SKM-1 treated with dmso at 0.1 percent for 144 hours (cell line): Measurements from ENCODE around the gene TVP23C.

Experiments
- DNase-seq: peaks from one replicate; lab custom pipeline; 2025; ENCODE audit not compliant: unreplicated experiment; lab: John Stamatoyannopoulos, UW

The TVP23C gene

DNA sequence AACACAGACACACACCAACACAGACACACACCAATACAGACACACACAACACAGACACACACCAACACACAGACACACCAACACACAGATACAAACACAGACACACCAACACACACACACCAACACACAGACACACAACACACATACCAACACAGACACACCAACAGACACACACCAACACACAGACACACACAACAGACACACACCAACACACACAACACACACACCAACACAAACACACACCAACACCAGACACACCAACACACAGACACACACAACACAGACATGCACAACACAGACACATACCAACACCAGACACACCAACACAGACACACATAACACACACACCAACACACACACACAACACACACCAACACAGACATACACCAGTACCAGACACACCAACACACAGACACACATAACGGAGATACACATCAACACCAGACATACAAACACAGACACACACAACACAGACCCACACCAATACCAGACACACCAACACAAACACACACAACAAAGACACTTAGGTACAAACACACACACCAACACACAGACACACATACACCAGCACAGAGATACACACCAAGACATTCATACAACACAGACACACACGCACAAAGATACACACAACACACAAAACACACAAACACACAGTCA lies 98.1 kb downstream of the TVP23C start:
- no peak for DNase-seq

- no peak for DNase-seq
Observed at GRCh38 chr17:15464231-15464985, 98.9 kb downstream of the TVP23C start.

- no peak for DNase-seq
Observed at GRCh38 chr17:15462976-15463772, 100.1 kb downstream of the TVP23C start.

DNA sequence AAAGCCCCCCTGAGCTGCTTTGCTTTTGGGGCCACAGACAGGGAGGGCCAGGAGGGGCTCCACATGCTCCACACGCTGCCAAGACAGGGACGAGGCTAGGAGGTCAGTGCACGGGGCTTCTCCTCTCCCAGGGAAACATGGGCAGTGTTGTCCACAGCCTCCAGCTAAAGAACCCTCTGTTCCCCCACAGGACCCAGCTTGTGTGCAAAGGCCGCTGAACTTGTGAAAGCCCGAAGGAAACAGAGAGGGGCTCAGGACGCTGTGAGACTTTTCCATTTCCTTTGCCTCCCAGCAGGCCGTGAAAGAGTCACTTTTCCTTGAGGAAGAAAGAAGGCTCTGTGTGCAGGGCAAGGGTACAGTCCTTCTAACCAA lies 105.6 kb downstream of the TVP23C start:
- no peak for DNase-seq

DNA sequence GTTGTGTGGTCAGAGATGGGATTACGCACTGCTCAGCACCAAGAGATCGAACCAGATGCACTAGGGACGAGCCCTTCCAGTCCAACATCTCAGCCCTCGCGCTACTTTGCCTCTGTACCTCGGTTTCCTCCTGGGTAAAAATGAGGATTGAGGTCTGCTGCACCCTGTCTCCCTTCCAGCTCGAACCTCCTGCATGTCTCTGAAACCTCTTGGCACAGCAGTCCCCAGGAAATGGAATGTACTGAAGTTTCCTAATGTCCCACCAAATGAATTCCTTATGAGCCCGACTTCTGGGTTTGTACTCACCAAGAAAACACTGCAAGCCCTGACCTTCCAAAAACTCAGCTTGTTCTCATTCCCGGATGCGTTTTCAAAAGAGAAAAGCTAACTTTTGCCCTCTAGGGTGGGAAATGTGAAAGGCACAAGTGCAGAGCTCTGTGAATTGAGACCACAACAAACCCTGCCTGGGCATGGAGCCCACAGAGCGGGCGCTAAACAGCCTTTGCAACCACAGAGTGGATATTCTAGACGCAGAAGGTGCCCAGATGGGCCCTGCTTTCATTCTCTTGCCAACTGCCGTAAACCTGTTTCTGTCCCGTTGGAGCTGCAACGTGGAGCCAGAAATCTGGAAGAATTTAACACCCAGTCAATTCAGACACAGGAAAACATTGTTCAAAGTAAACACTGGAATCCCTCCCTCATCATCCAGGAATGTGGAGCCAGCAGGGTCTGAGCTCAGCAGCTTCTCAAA lies 106.1 kb downstream of the TVP23C start:
- DNase-seq: no peak

DNA sequence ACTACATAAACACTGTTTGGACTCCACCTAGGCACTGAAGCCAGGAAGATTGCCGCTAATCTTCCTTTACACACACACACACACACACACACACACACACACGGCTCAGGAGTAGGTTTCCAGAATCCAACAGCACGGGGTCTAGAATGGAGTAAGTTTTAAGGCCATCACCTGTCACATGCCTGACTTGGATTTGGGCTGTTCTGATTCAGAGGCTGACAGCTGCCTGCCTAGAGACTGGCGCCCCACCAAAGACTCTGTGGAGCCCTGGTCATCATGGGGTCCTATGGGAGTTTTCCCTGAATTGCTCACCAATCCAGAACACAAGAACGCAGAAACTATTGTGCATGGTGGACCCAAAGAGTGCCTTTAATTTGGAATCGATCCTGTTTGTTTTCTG lies 106.8 kb downstream of the TVP23C start:
- DNase-seq: no peak

DNA sequence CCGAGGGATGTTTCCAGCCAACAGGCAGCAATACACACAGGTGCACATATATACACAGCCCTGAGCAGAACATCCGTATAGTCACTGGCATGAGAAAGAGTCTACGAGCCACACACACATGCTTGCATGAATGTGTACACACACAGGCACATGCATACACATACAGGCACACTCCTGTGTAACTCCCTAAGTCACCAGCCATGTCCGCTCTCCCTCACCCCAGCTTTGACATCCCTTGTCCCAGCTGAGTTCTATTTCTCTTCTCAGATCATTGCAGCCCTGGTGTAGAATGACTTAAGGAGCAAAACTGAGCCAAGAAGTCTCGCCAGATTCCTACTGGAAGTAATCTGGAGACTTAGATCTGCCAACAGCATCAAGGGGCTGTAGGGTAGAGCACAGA lies 108.9 kb downstream of the TVP23C start:
- no peak for DNase-seq

DNA sequence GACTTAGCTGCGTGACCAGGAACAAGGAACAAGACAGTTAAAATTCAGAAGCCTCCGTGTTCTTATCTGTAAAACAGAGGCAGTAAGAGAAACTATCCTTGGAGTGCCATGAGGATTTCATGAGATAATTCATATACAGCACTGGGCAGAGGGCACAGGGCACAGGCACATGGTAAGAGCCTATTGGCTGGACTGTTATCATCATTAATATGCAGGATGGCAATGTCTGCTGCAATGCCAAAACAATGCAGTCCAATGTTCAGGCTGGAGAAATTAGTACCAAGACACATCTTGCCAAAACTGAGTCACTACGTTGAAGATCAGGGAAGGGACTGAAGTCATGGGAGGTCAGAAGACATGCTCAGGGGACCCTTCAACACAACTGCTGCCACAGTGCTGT lies 109.5 kb downstream of the TVP23C start:
- DNase-seq: no peak

DNA sequence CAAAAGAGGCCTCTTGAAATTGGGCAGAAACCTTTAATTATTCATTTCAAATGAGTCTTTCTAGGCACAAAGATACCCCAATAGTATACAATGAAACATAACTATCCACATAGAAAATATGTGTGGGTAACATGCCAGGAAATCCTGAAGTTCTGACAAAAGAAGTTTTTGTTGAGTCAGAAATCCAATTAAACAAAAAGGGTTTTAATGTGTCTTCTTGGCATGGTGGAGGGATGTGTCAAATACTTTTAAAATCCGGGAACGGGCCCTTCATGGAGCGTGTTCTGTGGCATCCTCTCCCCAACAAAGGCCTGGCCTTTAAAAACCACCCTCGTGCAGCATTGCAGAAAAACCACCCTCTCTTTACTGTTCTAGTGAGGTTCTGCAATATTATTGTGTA lies 110.0 kb downstream of the TVP23C start:
- DNase-seq: no peak

DNA sequence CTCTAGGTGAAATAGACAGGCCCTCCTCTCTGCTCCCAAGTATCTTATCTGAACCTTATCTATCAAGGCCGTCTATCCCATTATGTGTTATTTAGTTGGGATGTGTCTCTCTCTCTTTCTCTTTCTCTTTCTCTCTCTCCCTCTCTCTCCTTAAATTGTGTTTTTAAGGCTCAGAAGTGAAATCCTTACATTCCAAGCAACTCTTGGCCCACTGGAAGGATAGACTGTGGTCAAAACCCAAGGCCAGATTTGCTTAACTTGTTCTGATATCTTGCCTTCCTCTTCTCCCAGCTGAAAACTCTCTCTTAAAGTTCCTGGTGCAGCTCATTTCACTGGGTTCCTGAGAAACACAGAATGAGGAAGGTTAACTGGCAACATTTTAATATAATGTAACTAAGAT lies 110.5 kb downstream of the TVP23C start:
- no peak for DNase-seq
